DMS79 (cell line): ENCODE measurements around the gene C19orf44.
"Not testable (repeated sequence)": the region's sequence is repeated elsewhere in the genome, so short reads cannot be mapped to it uniquely, and the experiment has no call there.

Experiments
- DNase-seq: peaks from one replicate; lab custom pipeline; 2025; lab: John Stamatoyannopoulos, UW

The C19orf44 gene

DNA sequence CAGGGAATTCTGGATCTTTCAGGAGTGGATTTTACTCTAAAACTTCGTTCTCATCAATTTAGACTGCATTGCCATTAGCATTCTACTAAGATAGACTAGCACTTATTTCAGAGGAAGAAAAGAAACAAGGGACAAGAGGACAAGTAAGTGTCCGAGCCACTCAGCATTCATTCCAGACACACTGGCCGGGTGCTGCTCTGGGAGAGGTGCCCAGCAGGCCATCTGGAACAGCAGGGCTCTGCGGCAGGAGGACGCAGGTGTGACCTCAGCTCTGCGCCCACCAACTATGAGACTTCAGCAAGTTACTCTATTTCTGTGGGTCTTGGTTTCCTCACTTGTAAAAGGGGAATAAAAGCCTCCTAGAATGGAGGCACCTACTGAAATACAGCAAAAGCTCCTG is 28.6 kb upstream of the C19orf44 start:
- no peak for DNase-seq

DNA sequence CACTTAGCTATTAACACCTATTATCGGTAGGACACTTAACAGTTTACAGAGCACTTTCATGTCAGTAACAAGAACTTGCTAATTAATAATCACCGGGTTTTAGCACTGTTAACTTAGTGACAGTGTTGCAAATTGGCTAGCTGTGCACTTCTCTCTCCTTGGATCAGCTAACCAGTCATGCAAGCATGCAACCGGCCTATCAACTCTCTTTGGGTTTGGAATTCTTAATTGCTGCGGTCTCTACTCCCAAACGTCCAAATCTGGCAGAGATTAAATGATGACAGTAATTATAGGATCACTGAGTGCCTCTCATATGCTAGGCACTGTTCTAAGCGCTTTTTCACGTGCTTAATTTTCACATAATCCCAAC is 25.7 kb upstream of the C19orf44 start:
- no peak for DNase-seq

DNA sequence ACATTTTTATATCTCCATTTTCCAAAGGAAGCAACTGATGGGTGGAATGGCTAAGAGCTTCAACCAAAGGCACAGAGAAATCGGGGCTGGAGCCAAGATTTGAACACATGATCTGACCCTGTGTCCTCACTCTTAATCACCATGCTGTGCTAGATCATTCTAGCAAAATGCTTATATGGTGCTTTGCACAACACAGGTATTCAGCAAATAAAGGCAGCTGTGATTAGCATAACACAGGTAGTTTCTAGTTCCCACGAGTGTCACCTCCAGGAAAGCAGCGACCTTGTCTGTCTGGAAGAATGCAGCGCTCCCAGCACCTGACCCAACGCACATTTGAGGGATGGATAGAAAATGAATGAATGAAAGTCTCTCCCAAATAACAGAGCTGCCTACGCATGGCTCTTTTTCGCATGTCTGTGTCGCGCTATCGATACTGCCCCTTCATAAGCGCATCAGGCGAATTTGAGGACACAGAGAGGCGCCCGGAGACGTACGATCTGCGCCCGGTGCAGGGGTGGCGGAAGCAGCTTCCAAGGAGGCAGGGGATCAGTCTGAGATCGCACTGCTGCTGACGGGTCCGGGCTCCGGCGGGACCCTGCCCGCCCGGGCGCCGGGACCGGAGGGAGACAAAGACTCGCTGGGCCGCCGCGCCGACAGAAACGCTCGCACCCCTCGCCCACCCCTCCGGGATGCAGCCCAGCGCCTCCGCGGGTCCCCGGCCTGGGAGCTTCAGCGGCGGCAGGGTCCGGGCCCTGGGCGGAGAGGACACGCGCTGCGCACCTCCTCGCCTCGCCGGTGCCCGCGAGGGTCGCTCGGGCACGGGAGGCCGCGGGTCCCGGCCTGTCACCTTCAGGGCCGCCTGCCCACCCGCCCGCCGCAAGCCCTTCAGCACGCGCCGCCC is 25.0 kb upstream of the C19orf44 start:
- DNase-seq, result no peak

DNA sequence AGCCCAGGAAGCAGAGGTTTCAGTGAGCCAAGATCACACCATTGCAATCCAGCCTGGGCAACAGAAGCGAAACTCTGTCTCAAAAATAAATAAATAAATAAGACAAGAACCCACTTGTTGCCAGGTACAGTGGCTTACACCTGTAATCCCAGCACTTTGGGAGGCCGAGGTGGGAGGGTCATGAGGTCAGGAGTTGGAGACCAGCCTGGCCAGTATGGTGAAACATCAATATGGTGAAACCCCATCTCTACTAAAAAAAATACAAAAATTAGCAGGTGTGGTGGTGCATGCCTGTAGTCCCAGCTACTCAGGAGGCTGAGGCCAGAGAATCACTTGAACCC is 23.7 kb upstream of the C19orf44 start:
- DNase-seq, result not testable (repeated sequence)

DNA sequence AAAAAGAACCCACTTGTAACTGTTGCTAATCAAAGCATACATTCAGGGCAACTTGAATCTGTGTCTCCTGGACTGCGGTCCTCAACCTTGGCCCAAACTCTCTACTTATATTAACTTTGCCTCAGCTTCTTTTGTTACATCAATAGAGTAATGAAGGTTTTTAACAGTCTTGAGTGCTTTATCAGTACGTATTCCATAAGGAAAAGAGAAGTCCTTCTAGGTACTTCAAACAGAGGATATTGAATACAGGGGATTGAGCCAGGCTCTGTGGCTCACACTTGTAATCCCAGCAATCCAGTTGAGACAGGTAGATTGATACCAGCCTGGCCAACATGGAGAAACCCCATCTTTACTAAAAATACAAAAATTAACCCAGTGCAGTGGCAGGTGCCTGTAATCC is 23.2 kb upstream of the C19orf44 start:
- DNase-seq, result no peak

DNA sequence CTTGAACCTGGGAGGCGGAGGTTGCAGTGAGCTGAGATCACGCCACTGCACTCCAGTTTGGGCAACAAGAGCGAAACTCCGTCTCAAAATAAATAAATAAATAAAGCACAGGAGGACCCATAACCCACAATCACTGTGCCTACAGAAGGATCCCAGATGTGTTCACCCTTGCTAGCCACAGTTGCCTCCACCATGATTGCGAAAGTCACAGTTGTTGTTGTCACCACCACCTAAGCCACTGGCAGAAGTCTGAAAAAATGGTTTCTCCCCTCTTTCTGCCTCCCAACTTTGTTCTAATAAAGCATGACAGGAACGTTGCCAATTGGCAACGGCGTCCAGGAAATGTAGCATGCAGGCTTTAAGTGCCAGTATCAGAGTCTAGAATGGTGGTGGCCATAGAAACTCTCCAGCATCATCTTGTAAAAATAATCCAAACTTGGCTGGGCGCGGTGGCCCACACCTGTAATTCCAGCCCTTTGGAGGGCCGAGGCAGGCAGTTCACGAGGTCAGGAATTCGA is 22.3 kb upstream of the C19orf44 start:
- peak; percentile 46 for DNase-seq

DNA sequence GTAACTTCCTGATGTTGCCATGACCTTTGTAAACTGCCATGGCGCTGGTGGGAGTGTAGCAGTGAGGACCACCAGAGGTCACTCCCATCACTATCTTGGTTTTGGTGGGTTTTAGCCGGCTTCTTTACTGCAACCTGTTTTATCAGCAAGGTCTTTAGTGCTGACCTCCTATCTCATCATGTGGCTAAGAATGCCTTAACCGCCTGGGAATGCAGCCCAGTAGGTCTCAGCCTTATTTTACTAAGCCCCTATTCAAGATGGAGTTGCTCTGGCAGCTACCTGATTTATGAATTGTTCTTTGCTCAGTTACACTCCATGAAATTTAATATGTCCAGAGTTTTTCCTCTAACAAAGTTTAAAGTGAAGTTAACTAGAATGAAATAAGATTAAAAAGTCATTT is 19.8 kb upstream of the C19orf44 start:
- DNase-seq, result no peak

DNA sequence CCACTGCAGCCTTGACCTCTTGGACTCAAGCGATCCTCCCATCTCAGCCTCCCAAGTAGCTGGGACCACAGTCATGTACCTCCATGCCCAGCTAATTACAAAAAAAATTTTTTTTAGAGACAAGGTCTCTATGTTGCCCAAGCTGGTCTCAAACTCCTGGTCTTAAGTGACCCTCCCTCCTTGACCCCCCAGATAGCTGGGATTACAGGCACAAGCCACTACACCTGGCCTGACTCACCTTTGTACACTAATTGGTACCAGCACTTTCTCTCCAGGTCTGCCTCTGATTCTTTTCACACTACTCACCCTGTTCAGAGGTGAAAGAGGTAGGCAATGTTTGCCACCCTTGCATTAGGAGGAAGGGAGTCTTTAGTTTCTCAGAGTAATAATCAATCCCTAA is 18.9 kb upstream of the C19orf44 start:
- DNase-seq, result no peak

DNA sequence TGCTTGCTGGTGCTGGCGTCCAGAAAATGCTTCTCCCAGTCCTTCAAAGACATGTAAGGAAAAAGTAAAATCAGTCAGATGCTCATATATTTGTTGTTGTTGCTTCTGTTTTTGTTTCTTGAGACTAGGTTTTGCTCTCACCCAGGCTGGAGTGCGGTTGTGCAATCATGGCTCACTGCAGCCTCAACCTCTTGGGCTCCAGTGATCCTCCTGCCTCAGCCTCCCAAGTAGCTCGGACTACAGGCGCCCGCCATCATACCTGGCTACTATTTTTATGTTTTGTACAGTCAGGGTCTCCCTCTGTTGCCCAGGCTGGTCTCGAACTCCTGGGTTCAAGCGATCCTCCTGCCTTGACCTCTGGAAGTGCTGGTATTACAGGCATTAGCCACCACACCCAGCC is 13.4 kb upstream of the C19orf44 start:
- no peak for DNase-seq

DNA sequence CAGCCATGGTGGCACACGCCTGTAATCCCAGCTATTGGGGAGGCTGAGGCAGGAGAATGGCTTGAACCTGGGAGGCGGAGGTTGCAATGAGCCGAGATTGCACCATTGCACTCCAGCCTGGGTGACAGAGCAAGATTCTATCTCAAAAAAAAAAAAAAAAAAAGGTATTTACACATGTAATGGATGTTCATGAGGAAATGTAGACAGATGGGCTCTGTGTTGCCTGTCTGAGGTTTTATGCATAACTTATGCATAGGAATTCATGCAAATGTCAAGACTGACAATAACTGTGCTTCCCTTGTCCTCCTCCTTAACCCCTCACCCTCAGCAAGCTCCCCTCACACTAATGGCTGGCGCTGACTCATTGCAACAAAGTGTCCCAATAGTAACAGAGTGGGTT is 9.7 kb upstream of the C19orf44 start:
- not testable (repeated sequence) for DNase-seq

DNA sequence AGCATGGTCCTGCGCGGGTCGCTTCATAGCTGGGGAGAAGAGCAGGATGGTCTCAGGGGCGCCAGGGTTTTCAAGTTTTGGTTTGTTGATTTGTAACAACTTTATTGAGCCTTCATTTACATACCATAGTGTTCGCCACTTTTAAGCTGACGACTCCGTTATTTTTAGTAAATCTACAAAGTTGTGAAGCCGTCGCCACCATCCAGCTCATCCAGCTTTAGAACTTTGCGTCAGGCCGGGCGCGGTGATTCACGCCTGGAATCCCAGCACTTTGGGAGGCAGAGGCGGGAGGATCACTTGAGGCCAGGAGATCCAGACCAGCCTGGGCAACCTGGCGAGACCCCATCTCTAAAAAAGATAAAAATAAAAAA is 404 bp downstream of the C19orf44 start:
- DNase-seq, result no peak

DNA sequence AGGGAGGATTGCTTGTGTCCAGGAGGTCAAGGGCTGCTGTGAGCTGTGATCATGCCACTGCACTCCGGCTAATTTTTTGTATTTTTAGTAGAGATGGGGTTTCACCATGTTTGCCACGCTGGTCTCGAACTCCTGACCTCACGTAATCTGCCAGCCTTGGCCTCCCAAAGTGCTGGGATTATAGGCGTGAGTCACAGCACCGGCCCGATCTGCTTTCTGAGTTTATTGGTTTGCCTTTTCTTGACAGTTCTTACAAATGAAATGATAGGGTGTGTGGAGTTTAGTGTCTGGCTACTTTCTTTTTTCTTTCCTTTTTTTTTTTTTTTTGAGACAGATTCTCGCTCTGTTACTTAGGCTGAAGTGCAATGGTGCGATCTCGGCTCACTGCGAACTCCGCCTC is 848 bp downstream of the C19orf44 start:
- no peak for DNase-seq

DNA sequence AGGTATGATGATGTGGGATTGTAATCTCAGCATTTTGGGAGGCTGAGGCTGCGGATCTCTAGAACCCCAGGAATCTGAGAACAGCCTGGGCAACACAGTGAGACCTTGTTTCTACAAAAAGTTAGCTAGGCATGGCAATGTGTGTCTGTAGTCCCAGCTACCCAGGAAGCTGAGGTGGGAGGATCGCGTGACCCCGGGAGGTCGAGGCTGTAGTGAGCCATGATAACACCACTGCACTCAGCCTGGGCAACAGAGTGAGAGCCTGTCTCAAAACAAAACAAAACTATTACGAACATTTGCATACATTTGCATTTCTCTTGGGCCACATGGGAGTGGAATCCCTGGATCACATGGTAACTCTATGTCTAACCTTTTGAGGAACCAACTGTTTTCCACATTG is 1.6 kb downstream of the C19orf44 start:
- no peak for DNase-seq

DNA sequence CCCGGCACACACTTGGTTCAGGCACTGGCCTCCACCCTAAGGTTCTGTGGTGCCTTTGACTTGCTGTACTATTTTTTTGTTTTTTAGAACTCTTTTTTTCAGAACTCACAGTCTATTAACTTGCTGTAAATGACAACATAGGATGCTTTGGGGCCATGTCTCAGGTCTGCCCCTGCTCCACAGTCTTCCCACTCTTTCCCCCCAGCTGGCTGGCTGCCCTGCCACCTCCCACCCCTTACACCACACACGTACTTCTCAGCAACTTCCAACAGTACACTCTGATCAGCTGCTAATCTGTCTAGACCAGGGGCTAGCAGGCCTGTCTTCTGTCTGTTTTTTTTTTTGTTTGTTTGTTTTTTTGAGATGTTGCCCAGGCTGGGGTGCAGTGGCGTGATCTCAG is 8.1 kb downstream of the C19orf44 start:
- DNase-seq, result no peak

DNA sequence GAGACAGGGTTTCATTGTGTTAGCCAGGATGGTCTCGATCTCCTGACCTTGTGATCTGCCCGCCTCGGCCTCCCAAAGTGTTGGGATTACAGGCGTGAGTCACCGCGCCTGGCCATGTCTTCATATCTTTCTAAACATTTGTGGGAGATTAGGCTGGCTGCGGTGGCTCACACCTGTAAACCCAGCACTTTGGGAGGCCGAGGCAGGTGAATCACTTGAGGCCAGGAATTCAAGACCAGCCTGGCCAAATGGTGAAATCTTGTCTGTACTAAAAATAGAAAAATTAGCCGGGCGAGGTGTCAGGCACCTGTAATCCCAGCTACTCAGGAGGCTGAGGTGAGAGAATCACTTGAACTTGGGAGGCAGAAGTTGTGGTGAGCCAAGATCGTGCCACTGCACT is 10.0 kb downstream of the C19orf44 start:
- not testable (repeated sequence) for DNase-seq

DNA sequence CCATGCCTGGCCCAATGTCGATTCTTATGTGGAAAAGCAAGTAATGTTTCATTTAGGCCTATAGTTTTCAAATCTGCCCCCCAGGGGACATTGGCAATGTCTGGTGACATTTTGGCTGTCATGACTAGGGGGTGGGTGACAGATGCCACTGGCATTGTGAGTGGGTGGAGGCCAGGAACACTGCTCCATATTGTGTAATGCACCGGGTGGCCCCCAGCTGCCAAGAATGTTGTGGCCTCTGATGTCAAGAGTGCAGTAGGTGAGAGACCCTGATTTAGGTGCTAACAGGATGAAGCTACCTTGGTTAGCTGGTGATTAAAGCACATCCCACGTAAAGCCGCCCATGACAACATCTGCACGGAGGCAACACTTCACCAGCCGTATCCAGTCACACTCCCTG is 10.8 kb downstream of the C19orf44 start:
- DNase-seq, result no peak

DNA sequence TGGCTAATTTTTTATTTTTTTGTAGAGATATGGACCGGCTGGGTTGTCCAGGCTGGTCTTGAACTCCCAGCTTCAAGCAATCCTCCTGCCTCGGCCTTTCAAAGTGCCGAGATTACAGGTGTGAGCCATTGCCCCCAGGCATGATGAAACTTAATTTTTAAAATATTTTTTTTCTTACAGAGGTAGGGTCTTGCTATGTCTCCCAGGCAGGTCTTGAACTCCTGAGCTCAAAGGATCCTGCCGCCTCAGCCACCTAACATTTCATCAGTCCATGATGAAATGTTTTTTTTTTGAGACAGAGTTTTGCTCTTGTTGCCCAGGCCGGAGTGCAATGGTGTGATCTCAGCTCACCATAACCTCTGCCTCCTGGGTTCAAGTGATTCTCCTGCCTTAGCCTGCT is 12.4 kb downstream of the C19orf44 start:
- DNase-seq, result no peak

DNA sequence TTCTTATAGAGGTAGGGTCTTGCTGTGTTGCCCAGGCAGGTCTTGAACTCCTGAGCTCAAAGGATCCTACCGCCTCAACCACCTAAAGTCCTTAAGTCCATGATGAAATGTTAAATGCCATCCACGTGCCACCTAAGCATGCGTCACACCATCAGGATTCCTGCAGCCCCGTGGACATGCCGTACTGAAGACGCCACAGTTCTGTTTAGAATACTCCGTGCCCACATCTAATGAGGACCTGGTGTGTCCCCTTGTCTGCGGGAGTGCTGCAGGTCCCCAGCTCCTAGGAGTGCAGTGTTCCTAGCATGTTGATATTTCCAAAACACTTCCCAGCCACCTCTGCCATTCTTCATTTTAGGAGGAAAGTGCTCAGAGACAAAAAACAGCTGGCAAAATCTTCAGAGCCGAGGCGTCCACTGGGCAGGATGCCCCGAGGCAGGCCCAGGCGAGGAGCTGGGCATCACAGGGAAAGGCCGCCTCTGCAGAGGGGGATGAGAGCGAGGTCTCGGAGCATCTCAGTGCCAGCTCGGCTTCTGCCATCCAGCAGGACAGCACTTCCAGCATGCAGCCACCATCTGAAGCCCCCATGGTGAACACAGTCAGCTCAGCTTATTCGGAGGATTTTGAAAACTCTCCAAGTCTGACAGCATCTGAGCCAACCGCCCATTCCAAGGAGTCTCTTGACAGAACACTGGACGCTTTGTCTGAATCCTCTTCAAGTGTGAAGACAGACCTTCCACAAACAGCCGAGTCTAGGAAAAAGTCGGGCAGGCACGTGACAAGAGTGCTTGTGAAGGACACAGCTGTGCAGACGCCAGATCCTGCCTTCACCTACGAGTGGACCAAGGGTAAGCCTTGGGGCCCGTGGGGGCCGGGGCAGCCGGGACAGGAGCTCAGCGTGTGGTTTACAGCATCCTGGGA is 13.2 kb downstream of the C19orf44 start:
- DNase-seq, result no peak

DNA sequence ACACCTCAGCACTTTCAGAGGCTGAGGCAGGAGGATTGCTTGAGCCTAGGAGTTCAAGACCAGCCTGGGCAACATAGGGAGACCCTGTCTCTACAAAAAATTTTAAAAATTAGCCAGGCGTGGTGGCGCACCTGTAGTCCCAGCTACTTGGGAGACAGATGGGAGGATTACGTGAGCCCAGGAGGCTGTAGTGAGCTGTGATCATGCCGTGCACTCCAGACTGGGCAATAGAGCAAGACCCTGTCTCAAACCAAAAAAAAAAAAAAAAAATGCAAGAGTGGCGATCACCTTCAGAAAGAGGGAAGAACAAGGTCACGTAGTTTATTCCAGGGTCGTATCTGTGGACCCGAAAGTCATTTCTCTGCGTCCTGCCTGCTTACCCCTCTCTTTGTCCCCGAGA is 16.4 kb downstream of the C19orf44 start:
- DNase-seq, result not testable (repeated sequence)

DNA sequence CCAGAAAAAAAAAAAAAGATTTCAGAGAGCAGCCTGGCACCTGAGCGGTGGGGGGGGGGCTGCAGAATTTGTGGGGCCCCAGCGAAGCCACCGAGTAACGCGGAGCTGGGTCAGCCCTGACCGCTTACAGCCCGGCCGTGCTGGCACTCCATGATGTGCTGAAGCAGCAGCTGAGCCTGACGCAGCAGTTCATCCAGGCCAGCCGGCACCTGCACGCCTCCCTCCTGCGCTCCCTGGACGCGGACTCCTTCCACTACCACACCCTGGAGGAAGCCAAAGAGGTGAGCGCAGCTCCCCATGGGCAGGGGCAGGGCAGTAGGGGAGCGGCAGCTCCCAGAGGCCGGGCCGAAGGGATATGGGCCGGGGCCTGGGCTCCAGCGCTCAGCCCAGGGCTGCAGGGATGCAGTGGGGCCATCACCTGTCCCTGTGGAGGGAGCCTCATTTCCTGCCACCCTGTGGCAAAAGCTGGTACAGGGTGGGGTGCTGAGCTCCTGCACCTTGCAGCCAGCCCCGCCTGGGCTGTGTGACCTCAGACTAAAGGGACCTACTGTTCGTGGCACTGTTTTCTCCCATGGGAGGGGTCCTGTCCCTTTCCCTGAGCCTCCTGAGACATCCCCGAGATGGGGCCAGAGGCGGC is 18.3 kb downstream of the C19orf44 start:
- DNase-seq, result no peak

DNA sequence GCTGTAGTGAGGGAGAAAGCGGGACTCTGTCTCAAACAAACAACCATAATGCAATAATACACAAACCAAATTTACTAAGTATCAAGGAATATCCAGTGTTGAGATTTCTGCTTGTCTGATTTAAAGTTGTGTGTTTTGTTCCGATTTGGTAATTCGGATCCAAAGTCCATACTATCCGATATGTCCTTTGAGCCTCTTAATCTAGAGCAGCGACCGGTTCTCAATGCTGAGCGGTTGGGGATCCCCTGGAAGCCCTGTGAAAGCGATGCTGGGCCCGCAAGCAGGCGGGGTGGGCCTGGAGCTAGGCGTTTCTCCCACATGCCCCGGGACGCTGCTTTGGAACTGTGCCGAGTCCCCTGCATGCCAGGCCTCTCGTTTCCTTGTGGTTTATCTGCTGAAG is 20.2 kb downstream of the C19orf44 start:
- no peak for DNase-seq

DNA sequence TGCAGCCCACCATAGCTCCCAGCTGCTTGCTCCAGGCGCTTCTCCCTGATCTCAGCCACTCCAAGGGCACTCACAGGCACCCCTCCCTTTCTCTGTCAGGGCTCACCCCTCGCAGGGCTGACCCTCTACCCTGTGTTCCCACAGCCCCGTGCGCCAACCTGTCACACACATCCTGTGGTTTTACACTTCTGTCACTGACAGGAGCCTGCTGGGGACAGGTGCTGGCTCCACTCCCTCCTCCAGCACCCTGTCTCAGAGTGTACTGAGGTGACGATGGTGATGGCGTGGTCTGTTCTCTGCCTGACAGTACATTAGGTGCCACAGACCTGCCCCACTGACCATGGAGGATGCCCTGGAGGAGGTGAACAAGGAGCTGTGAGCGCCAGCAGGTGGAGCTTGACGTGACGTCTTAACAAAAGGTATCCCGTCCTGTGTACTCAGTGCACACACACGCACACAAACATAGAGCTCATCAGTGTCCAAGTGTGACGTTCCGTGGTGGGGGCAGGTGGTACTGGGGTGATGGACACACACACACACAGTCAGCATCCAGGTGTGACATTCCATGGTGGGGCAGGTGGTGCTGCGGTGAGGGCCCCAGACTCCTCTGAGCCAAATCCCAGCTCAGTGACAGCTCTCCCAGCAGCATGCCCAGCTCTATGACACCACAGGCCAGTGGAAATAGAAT is 20.9 kb downstream of the C19orf44 start:
- no peak for DNase-seq
